Osteoblast (primary cell): ENCODE measurements around the gene KRT36. TPM values are rescaled to one million over a fixed set of nuclear protein-coding genes. Genes with fewer than 3 reads are reported as not detected.
A peak's percentile ranks its signal among the peaks of the same experiment; 100 is the strongest.

Experiments used
- DNase-seq: peaks from one replicate; pipeline ENCODE4 v3.0.0; 2011; ENCODE audit warnings: low spot score, mixed read lengths; ENCODE audit not compliant: insufficient read length; ENCODE audit errors: missing footprints
- H2AFZ ChIP-seq: 2 replicates; pipeline ENCODE4 v1.6.0; 2011; ENCODE audit warnings: mild to moderate bottlenecking, low read length
- H3K27ac ChIP-seq: 2 replicates; pipeline ENCODE4 v1.5.1; 2011; ENCODE audit warnings: mild to moderate bottlenecking, low read depth, low read length, moderate library complexity
- H3K27me3 ChIP-seq: 2 replicates; pipeline ENCODE4 v1.6.0; 2012; ENCODE audit warnings: mild to moderate bottlenecking, control low read depth, inconsistent platforms, low read length, moderate library complexity; ENCODE audit not compliant: insufficient read depth
- H3K36me3 ChIP-seq: 2 replicates; pipeline ENCODE4 v1.5.1; 2011; ENCODE audit warnings: mild to moderate bottlenecking, low read length, control low read depth, moderate library complexity; ENCODE audit not compliant: insufficient read depth
- H3K4me1 ChIP-seq: 2 replicates; pipeline ENCODE4 v1.5.1; 2011; ENCODE audit warnings: mild to moderate bottlenecking, low read length, control low read depth, moderate library complexity; ENCODE audit not compliant: insufficient read depth
- H3K4me2 ChIP-seq: 2 replicates; pipeline ENCODE4 v1.6.0; 2011; ENCODE audit warnings: mild to moderate bottlenecking, low read length; ENCODE audit not compliant: insufficient read depth
- H3K4me3 ChIP-seq: fragments of 200-600 bp; sonication (generic); 3 replicates; pipeline ENCODE4 v1.5.1; 2012; ENCODE audit warnings: mild to moderate bottlenecking, low read length, inconsistent platforms; ENCODE audit not compliant: insufficient read depth
- H3K79me2 ChIP-seq: 2 replicates; pipeline ENCODE4 v1.6.0; 2012; ENCODE audit warnings: mild to moderate bottlenecking, low read length, control low read depth, inconsistent platforms; ENCODE audit not compliant: insufficient read depth
- H3K9me3 ChIP-seq: 2 replicates; pipeline ENCODE4 v1.5.1; 2011; ENCODE audit warnings: low read depth, low read length, control low read depth
- H4K20me1 ChIP-seq: 2 replicates; pipeline ENCODE4 v1.6.0; 2012; ENCODE audit warnings: mild to moderate bottlenecking, low read length, control low read depth; ENCODE audit not compliant: insufficient read depth
- total RNA-seq: library from RNA; depleted of rRNA; stranded (reverse); fragments of >200 nt; gene quantifications from 2 replicates; pipeline ENCODE4 v1.2.3, GENCODE V29; 2012
- TF ChIP-seq, protein P1 (sequence below): IDR thresholded peaks from 2 replicates; pipeline ENCODE4 v1.5.1; 2011; ENCODE audit warnings: mild to moderate bottlenecking, low read depth, low read length, moderate library complexity; ENCODE audit errors: extremely low read depth

KRT36 gene
- total RNA-seq, 1 donor: 0.36 TPM

GRCh38 chr17:41511716-41512115 lies 22.0 kb upstream of the KRT36 start:
- Histone ChIP-seq H3K27me3 (no peaks in the 10 kb centered on the region), H3K4me1 (no peaks in the 10 kb centered on the region), H3K27ac (no peak overlapping the region), H3K4me3 (no peak overlapping the region), H2AFZ (no peak overlapping the region), H3K4me2 (no peak overlapping the region), H3K36me3 (no peaks in the 10 kb centered on the region), H4K20me1 (no peaks in the 10 kb centered on the region), H3K79me2 (no peaks in the 10 kb centered on the region), H3K9me3 (no peaks in the 10 kb centered on the region)
- TF ChIP-seq, protein P1, sequence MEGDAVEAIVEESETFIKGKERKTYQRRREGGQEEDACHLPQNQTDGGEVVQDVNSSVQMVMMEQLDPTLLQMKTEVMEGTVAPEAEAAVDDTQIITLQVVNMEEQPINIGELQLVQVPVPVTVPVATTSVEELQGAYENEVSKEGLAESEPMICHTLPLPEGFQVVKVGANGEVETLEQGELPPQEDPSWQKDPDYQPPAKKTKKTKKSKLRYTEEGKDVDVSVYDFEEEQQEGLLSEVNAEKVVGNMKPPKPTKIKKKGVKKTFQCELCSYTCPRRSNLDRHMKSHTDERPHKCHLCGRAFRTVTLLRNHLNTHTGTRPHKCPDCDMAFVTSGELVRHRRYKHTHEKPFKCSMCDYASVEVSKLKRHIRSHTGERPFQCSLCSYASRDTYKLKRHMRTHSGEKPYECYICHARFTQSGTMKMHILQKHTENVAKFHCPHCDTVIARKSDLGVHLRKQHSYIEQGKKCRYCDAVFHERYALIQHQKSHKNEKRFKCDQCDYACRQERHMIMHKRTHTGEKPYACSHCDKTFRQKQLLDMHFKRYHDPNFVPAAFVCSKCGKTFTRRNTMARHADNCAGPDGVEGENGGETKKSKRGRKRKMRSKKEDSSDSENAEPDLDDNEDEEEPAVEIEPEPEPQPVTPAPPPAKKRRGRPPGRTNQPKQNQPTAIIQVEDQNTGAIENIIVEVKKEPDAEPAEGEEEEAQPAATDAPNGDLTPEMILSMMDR: no peak
- no peak for DNase-seq

DNA sequence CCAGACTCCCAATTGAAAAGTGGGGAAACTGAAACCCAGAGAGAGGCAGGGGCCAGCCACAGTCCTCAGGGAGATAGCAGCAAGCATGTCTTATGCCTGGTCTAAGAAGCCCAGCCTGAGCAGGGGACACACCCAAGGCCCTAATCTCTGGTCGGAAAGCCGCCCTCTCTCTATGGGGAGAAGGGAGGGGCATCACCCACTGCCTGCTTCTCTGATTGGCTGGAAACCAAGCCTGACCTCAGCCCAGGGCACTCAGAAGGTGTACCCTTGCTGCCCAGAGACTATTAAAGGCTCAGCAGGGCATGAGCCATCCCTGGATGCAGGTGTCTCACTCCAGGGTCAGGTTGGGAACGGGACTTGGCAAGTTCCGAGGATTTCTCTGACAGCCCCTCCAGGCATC lies 21.4 kb upstream of the KRT36 start:
- TF ChIP-seq, protein P1: no peak
- Histone ChIP-seq H3K4me1 (no peaks in the 10 kb centered on the region), H3K4me2 (no peak overlapping the region), H3K79me2 (no peaks in the 10 kb centered on the region), H3K27ac (no peak overlapping the region), H2AFZ (no peak overlapping the region), H3K27me3 (no peaks in the 10 kb centered on the region), H3K9me3 (no peaks in the 10 kb centered on the region), H3K36me3 (no peaks in the 10 kb centered on the region), H3K4me3 (no peak overlapping the region), H4K20me1 (no peaks in the 10 kb centered on the region)
- DNase-seq: no peak

DNA sequence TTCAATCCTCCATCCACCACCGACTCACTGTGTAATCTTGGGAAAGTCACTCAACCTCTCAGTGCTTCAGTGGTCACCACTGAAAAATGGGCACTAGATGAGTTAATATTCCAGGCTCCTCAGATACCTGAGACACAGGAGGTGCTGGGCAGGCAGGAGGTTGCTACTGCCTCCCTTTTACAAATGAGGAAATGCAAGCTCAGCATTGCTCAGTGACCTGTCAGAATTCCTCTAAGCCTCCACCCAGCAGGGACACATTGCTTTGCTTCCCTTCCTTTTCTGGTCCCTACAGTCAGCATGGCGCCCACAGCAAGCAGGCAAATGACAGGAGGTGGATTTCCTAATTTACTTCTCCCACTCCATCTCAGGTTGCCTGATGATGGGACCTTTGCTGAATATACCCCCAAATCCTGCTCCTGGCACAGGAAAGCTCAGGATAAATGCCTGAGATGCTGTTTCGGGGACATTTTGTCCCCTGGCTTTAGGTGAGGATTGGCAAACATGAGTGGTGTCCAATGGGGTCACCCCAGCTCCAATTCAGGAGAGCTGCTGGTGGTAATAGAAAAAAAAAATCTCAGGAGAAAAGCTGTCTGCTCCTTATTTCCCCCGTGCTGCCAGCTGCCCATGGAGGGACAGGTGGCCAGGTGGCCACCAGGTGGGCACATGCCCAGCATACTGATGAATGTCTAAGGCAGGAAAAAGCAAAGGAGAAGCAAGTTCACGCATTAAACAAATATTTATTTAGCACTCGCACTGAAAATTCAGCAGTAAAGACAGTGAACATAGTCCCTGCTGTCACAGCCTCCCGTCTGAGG lies 20.7 kb upstream of the KRT36 start:
- Histone ChIP-seq H3K27me3 (no peaks in the 10 kb centered on the region), H3K4me1 (no peaks in the 10 kb centered on the region), H3K27ac (no peak overlapping the region), H3K4me3 (no peak overlapping the region), H3K4me2 (no peak overlapping the region), H3K9me3 (no peaks in the 10 kb centered on the region), H3K79me2 (no peaks in the 10 kb centered on the region), H4K20me1 (no peaks in the 10 kb centered on the region), H3K36me3 (no peaks in the 10 kb centered on the region), H2AFZ (no peak overlapping the region)
- TF ChIP-seq, protein P1: no peak
- DNase-seq: no peak

DNA sequence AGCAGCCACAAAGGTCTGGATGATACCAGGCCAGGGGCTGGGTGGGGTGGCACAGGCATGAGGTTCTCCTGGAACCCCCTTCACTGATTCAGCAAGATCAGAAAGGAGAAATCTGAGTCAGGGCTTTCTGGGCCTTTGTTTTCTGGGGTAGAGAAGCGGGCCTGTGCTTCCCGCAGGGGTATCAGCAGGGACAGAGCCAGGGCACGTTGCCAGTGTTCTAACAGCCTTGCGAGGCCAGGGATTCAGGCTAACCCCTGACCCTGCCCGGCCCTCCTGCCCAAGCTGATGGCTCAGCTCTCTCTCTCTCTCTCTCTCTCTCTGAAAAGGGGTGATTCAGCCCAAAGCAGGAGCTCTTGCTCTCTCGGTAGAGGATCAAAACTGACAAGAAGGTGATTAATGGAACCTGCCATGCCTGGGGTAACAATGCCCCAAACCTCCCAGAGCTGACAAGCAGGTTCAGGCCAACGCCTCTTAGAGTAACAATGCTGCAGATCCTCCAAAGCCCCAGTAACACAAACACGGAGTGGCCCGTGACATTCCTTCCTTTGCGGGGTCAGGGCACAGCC lies 17.7 kb upstream of the KRT36 start:
- Histone ChIP-seq H2AFZ (no peak overlapping the region), H3K27me3 (no peaks in the 10 kb centered on the region), H3K9me3 (no peaks in the 10 kb centered on the region), H3K36me3 (no peaks in the 10 kb centered on the region), H3K4me1 (peaks cover 8% of the 10 kb centered on the region), H4K20me1 (no peaks in the 10 kb centered on the region), H3K79me2 (no peaks in the 10 kb centered on the region), H3K27ac (no peak overlapping the region), H3K4me3 (no peak overlapping the region), H3K4me2 (no peak overlapping the region)
- DNase-seq: peak; percentile 76
- TF ChIP-seq, protein P1: no peak
